Osteoblast (primary cell): ENCODE measurements around the gene SNTG2. TPM values are rescaled to one million over a fixed set of nuclear protein-coding genes. Genes with fewer than 3 reads are reported as not detected.

ENCODE experiments used
- DNase-seq: peaks from one replicate; pipeline ENCODE4 v3.0.0; 2011; ENCODE audit warnings: low spot score, mixed read lengths; ENCODE audit not compliant: insufficient read length; ENCODE audit errors: missing footprints
- H2AFZ ChIP-seq: 2 replicates; pipeline ENCODE4 v1.6.0; 2011; ENCODE audit warnings: mild to moderate bottlenecking, low read length
- H3K27ac ChIP-seq: 2 replicates; pipeline ENCODE4 v1.5.1; 2011; ENCODE audit warnings: mild to moderate bottlenecking, low read depth, low read length, moderate library complexity
- H3K27me3 ChIP-seq: 2 replicates; pipeline ENCODE4 v1.6.0; 2012; ENCODE audit warnings: mild to moderate bottlenecking, control low read depth, inconsistent platforms, low read length, moderate library complexity; ENCODE audit not compliant: insufficient read depth
- H3K36me3 ChIP-seq: 2 replicates; pipeline ENCODE4 v1.5.1; 2011; ENCODE audit warnings: mild to moderate bottlenecking, low read length, control low read depth, moderate library complexity; ENCODE audit not compliant: insufficient read depth
- H3K4me1 ChIP-seq: 2 replicates; pipeline ENCODE4 v1.5.1; 2011; ENCODE audit warnings: mild to moderate bottlenecking, low read length, control low read depth, moderate library complexity; ENCODE audit not compliant: insufficient read depth
- H3K4me2 ChIP-seq: 2 replicates; pipeline ENCODE4 v1.6.0; 2011; ENCODE audit warnings: mild to moderate bottlenecking, low read length; ENCODE audit not compliant: insufficient read depth
- H3K4me3 ChIP-seq: fragments of 200-600 bp; sonication (generic); 3 replicates; pipeline ENCODE4 v1.5.1; 2012; ENCODE audit warnings: mild to moderate bottlenecking, low read length, inconsistent platforms; ENCODE audit not compliant: insufficient read depth
- H3K79me2 ChIP-seq: 2 replicates; pipeline ENCODE4 v1.6.0; 2012; ENCODE audit warnings: mild to moderate bottlenecking, low read length, control low read depth, inconsistent platforms; ENCODE audit not compliant: insufficient read depth
- H3K9me3 ChIP-seq: 2 replicates; pipeline ENCODE4 v1.5.1; 2011; ENCODE audit warnings: low read depth, low read length, control low read depth
- H4K20me1 ChIP-seq: 2 replicates; pipeline ENCODE4 v1.6.0; 2012; ENCODE audit warnings: mild to moderate bottlenecking, low read length, control low read depth; ENCODE audit not compliant: insufficient read depth
- CTCF ChIP-seq: IDR thresholded peaks from 2 replicates; pipeline ENCODE4 v1.5.1; 2011; ENCODE audit warnings: mild to moderate bottlenecking, low read depth, low read length, moderate library complexity; ENCODE audit errors: extremely low read depth
- total RNA-seq: library from RNA; depleted of rRNA; stranded (reverse); fragments of >200 nt; gene quantifications from 2 replicates; pipeline ENCODE4 v1.2.3, GENCODE V29; 2012

SNTG2 gene
- total RNA-seq, 1 donor = 1.4 TPM

- H3K27me3 ChIP-seq = no peaks in the 10 kb centered on the region
- no peak for TF ChIP-seq CTCF
- no peak overlapping the region for H3K4me2 ChIP-seq
- H3K4me1 ChIP-seq = no peaks in the 10 kb centered on the region
- H4K20me1 ChIP-seq = no peaks in the 10 kb centered on the region
- no peaks in the 10 kb centered on the region for H3K36me3 ChIP-seq
- H3K9me3 ChIP-seq = no peaks in the 10 kb centered on the region
- H3K27ac ChIP-seq = no peak overlapping the region
- DNase-seq = no peak
- H3K4me3 ChIP-seq = no peak overlapping the region
- H2AFZ ChIP-seq = no peak overlapping the region
- H3K79me2 ChIP-seq = no peaks in the 10 kb centered on the region
Measured at GRCh38 chr2:1011985-1012384, 61.3 kb downstream of the SNTG2 start.

GRCh38 chr2:1014802-1015201 lies 64.2 kb downstream of the SNTG2 start:
- no peaks in the 10 kb centered on the region for H3K9me3 ChIP-seq
- no peak overlapping the region for H3K27ac ChIP-seq
- no peak for TF ChIP-seq CTCF
- no peak for DNase-seq
- no peaks in the 10 kb centered on the region for H3K27me3 ChIP-seq
- H2AFZ ChIP-seq = no peak overlapping the region
- H3K4me1 ChIP-seq = no peaks in the 10 kb centered on the region
- H4K20me1 ChIP-seq = no peaks in the 10 kb centered on the region
- no peak overlapping the region for H3K4me3 ChIP-seq
- no peaks in the 10 kb centered on the region for H3K36me3 ChIP-seq
- no peaks in the 10 kb centered on the region for H3K79me2 ChIP-seq
- H3K4me2 ChIP-seq = no peak overlapping the region

GRCh38 chr2:1016500-1016899 lies 65.9 kb downstream of the SNTG2 start:
- H4K20me1 ChIP-seq = no peaks in the 10 kb centered on the region
- H2AFZ ChIP-seq = no peak overlapping the region
- H3K27ac ChIP-seq = no peak overlapping the region
- H3K9me3 ChIP-seq = no peaks in the 10 kb centered on the region
- no peak overlapping the region for H3K4me2 ChIP-seq
- H3K4me1 ChIP-seq = no peaks in the 10 kb centered on the region
- DNase-seq = no peak
- no peaks in the 10 kb centered on the region for H3K27me3 ChIP-seq
- no peak for TF ChIP-seq CTCF
- H3K79me2 ChIP-seq = no peaks in the 10 kb centered on the region
- H3K36me3 ChIP-seq = no peaks in the 10 kb centered on the region
- no peak overlapping the region for H3K4me3 ChIP-seq

- Histone ChIP-seq H3K4me3 (no peak overlapping the region), H3K27ac (no peak overlapping the region), H3K36me3 (no peaks in the 10 kb centered on the region), H3K4me2 (no peak overlapping the region), H4K20me1 (no peaks in the 10 kb centered on the region), H2AFZ (no peak overlapping the region), H3K79me2 (no peaks in the 10 kb centered on the region), H3K9me3 (no peaks in the 10 kb centered on the region), H3K4me1 (no peaks in the 10 kb centered on the region), H3K27me3 (no peaks in the 10 kb centered on the region)
- TF ChIP-seq CTCF = no peak
- no peak for DNase-seq
Measured at GRCh38 chr2:1017827-1018226, 67.2 kb downstream of the SNTG2 start.
